Posterior vena cava (tissue), 2 donors: ENCODE results near the gene HOXA3. TPM values are rescaled to one million over a fixed set of nuclear protein-coding genes. Genes with fewer than 3 reads are reported as not detected.

Experiments
- DNase-seq: peaks from one replicate; pipeline ENCODE4 v3.0.0-alpha.2; 2020; ENCODE audit warnings: low spot score
- intact Hi-C, 2 donors: fragments of 100-400 bp; cut with DNase I; formaldehyde crosslinking; loops; one replicate each; pipeline versions ENCODE4 v1.14.1 to v1.14.2; 2022 to 2023
- total RNA-seq, 2 donors: library from RNA; stranded (reverse); fragmentation: NEBNext Ultra II Directional; extraction: Animal tissue kit (Norgen Biotek cat#: 25700); gene quantifications; one replicate each; pipeline ENCODE4 v1.2.1, GENCODE V29; 2021
- donor health status: DM: yes; HTN: yes; CAD: no.
- donor health status: DM: yes; HTN: yes; CAD: no.

The HOXA3 gene
- total RNA-seq, 2 donors from 2014 or later: 7.2 to 9.3 TPM

DNA sequence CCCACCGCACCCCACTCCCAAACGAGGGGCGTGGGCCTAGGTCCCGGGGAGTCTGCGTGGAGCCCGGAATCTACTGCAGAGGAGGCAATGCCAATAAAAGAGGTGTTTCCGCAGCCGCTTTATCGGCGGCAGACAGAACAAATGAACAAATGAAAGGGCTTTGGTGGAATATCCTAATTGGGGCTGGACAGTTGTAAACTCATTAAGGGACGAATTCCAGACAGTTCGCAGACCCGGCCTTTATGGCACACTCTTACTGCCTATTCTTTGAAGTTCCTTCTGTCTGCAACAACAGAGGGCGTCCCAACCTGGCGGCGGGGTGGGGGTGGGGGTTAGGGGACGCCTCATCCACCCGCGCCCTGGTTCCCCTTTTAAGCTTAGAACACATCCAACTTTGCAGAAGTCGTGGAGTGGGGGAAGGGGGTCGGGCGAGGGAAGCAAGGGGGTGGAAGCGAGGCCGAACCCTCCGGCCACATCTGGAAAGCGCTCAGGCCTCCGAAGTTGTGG is 8.9 kb upstream of the HOXA3 start:
- peak; percentile 83 for DNase-seq
- intact Hi-C loops: loop anchor here (5.0 to 10.0 kb wide), 5 partner anchors 786 to 1306 kb away; partner anchors contain the start of genes CBX3 (in 1 of the 2) and HNRNPA2B1 (in 1 of the 2)

GRCh38 chr7:27160546-27161213 is 8.3 kb upstream of the HOXA3 start:
- intact Hi-C loops: loop anchor here (5.0 to 10.0 kb wide), 5 partner anchors 786 to 1306 kb away; partner anchors contain the start of genes CBX3 (in 1 of the 2) and HNRNPA2B1 (in 1 of the 2)
- peak; percentile 97 for DNase-seq

DNA sequence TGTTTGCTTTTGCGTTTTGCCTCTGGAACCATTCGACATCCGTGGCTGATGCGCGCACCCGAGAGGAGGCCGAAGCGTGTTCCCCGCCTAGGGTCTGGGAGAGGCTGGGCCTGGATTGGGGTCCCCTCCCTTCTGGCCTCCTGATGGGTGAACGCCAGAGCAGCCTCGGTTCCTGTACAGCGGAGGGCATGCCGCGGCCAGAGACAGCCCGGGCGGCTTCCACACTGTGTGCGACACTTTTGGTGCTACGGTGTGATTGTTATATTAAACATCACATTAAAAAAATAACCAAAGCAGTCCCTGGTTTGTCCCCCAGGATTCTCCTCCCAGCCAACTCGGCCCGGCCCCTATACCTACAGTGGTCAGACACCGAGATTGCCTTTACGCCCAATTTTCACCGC is 7.8 kb upstream of the HOXA3 start:
- intact Hi-C loops: loop anchor here (5.0 to 10.0 kb wide), 5 partner anchors 785 to 1305 kb away; partner anchors contain the start of genes CBX3 (in 1 of the 2) and HNRNPA2B1 (in 1 of the 2)
- DNase-seq: peak; percentile 80

GRCh38 chr7:27159266-27160144 is 7.1 kb upstream of the HOXA3 start:
- no peak for DNase-seq
- intact Hi-C loops: loop anchor here (5.0 to 10.0 kb wide), 6 partner anchors 785 to 1305 kb away; partner anchors contain the start of genes CBX3 (in 1 of the 2) and HNRNPA2B1 (in 1 of the 2)

DNA sequence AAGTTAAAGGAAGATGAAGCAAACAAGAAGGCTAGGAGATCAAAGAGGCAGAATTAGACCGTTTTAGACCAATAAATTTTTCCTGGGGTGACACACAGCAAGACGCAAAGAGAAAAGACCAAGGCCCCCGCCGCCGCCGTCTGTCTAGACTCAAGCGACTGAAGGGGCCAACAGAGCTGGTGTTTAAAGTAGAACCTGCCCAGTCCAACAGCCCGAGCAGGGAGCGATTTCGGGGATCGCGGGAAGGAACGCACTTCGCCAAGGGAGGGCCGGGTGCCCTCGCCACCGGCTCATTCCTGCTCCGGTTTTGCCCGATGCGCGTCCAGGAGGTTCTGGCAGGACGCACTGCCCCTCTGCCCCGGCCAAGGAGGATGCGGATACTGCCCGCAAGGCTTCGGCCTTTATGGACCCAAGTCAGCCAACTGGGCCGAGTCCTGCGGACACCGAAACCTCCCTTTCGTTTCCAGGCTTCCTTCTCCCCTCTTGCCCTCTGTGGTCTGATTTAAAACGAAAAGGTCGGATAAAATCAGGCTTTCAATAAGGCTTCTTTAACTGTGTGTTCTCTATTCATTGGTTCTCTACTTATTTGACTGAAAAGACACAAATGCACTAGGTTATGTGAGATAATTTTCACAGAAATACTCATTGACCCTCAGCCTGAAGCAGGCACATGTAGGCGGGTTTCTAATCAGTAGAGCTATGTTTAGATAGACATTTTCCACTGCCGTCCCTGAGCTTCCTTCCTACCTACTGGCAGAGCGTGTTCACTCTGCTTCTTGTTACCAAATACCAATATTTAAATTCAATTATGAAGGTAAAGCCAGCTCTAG is 6.3 kb upstream of the HOXA3 start:
- peak; percentile 75 for DNase-seq

GRCh38 chr7:27157702-27158431 is 5.5 kb upstream of the HOXA3 start:
- intact Hi-C loops: loop anchor here in 1 of 2 donors (10.0 kb wide), 1 partner anchor 963 kb away; no protein-coding TSS in a partner anchor

More for the DNA sequence above, 6.3 kb upstream of the HOXA3 start:
- intact Hi-C loops: loop anchor here in 1 of 2 donors (10.0 kb wide), 1 partner anchor 964 kb away; no protein-coding TSS in a partner anchor

GRCh38 chr7:27156916-27157701 is 4.7 kb upstream of the HOXA3 start:
- DNase-seq: no peak
- intact Hi-C loops: loop anchor here in 1 of 2 donors (10.0 kb wide), 1 partner anchor 962 kb away; no protein-coding TSS in a partner anchor

More at GRCh38 chr7:27157702-27158431, 5.5 kb upstream of the HOXA3 start:
- peak; percentile 76 for DNase-seq

DNA sequence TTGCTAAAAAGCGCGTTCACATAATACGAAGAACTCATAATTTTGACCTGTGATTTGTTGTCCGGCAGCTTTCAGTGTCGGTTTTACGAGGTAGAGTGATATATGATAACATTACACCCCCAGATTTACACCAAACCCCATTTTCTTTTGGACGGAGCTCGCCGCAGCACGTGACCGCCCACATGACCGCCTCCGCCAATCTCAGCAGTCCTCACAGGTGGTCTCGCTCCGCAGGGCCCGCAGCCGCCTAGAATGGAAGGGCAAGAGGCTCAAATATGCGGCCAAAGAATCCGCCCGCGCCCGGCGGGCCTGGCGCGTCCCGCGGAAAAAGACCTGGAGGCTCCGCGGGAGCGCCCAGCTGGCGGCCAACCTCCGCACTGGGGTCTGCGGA is 4.1 kb upstream of the HOXA3 start, which contains the start of gene HOXA7:
Gene HOXA7 (minus strand): TSS at position 168 of the 391 bp plus-strand sequence. CDS start 130 bp downstream, at position 38.
- DNase-seq: peak; percentile 92

DNA sequence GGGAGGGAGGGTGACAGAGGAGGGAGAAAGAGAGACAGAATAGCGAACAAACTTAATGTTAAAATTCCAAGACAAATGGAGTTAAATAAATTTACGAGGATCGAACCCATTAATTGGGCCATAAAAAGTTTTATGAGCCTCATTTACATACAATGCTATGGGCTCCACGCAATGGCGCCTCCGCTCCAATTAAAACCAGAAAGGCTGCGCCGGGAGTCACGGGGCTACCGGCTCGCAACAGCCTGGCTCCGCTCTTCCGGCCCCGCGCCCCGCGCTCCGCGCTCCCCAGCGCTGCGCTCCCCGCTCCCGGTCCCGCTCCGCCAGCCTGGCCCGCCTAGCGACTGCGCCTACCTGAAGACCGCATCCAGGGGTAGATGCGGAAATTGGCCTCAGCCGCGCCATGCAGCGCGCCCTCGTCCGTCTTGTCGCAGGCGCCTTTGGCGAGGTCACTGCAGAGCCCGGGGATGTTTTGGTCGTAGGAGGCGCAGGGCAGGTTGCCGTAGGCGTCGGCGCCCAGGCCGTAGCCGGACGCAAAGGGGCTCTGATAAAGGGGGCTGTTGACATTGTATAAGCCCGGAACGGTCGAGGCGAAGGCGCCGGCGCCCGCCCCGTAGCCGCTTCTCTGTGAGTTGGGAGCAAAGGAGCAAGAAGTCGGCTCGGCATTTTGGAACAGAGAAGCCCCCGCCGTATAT is 3.6 kb upstream of the HOXA3 start:
- intact Hi-C loops: loop anchor here in 1 of 2 donors (10.0 kb wide), 1 partner anchor 961 kb away; no protein-coding TSS in a partner anchor
- DNase-seq: peak; percentile 83

More for the DNA sequence above, 4.1 kb upstream of the HOXA3 start, which contains the start of gene HOXA7:
- intact Hi-C loops: loop anchor here in 1 of 2 donors (10.0 kb wide), 1 partner anchor 962 kb away; no protein-coding TSS in a partner anchor

- DNase-seq: peak; percentile 80
- intact Hi-C loops: loop anchor here in 1 of 2 donors (10.0 kb wide), 1 partner anchor 960 kb away; no protein-coding TSS in a partner anchor
Observed at GRCh38 chr7:27154901-27155815, 2.8 kb upstream of the HOXA3 start.

DNA sequence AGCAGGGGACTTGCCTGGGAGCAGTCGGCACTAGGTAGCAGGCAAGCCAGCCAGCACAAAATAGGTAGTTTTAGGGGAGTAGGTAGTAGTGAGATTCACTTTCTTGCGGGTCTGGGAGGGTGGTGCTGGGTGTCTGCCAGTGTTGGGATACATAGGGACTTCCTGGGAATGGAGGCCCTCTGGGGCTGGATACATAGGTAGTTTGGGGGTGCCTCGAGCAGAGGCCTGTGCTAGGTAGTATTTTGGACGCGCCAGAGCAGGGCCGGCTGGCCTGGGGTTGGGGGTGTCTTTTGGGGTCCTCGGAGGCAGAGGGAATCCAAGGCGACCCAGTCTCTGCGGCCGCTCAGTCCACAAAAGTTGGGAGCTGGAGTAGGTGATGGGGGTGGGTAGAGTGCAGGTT is 2.0 kb upstream of the HOXA3 start:
- no peak for DNase-seq
- intact Hi-C loops: loop anchor here in 1 of 2 donors (10.0 kb wide), 1 partner anchor 960 kb away; no protein-coding TSS in a partner anchor

- no peak for DNase-seq
- intact Hi-C loops: loop anchor here in 1 of 2 donors (10.0 kb wide), 1 partner anchor 959 kb away; no protein-coding TSS in a partner anchor
Observed at GRCh38 chr7:27153526-27153925, 1.1 kb upstream of the HOXA3 start.

DNA sequence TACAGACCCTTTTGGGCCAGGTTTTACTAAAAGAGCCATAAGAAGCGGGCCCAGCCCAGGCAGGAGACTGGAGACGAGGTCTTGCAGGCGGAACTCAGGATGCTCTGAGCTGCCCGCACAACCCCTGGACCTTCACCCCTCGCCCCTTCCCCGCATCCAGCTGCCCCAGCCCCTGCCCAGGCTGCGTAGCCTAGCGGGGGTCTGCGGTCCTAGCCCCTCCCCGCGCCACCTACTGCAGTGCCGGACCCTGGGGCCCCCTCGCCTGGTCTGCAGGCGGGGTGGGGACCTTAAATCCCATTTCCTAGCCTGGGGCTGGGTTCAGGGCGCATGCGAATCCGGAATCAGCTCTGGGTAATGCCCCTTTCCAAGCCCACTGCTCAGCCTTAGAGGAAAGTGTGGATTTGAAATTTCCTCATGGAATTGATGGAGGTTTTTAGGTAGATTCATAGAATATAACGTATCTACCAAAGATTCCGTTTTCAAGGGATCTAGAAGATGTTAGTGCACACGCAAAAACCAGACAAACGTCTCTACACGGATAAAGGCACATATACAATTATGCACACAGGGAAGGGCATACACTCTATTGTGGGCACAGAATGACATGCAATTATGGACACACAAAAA is 546 bp upstream of the HOXA3 start:
- peak; percentile 76 for DNase-seq
- intact Hi-C loops: loop anchor here in 1 of 2 donors (10.0 kb wide), 1 partner anchor 958 kb away; no protein-coding TSS in a partner anchor

GRCh38 chr7:27151341-27151930 is 947 bp downstream of the HOXA3 start:
- DNase-seq: peak; percentile 86
- intact Hi-C loops: loop anchor here in 1 of 2 donors (10.0 kb wide), 1 partner anchor 957 kb away; no protein-coding TSS in a partner anchor
